ENCODE measurements around the gene NPFFR2. TPM values are rescaled to one million over a fixed set of nuclear protein-coding genes. Genes with fewer than 3 reads are reported as not detected.

Gene NPFFR2
- total RNA-seq, 1 experiment from 2014 or later: not detected

DNA sequence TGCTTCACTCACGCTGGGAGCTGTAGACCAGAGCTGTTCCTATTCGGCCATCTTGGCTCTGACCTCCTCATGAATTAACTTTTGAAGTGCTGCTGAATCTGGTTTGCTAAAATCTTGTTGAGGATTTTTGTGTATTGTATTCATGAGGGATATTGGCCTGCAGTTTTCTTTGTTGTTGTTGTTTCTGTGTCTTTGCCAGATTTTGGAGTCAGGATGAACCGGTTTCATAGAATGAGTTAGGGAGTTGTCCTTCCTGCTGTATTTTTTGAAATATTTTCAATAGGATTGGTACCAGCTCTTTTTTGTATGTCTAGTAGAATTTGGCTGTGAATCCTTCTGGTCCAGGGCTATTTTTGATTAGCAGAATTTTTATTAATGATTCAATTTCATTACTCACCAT, 138.1 kb downstream of the NPFFR2 start:
- no TSS peak for BruUV-seq (replicated peaks)

DNA sequence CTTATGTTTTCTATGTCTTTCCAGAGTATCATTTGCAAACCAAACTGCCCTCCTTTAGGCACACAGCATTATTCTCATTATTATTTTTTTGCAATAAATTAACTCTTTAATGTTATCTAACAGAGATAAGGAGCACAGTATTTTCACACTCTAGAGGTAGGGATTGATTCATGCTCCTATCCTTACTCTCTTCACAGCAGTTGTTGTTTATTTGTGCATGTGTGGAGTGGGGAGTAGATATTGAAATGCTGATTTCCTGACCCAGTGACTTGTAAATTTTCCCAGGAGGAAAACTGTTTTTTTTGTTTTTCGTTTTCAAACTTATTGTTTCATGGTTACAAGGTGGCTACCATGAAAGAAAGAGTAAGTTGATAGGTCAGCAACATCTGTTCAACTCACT, 140.0 kb downstream of the NPFFR2 start:
- Histone ChIP-seq H4K20me1 (ENCODE audit: insufficient read depth) (no peaks in the 10 kb centered on the region), H3K27ac (ENCODE audit: low read depth, low read length) (no peak overlapping the region), H3K9me2 (ENCODE audit: insufficient read depth) (no peaks in the 10 kb centered on the region), H2AFZ (ENCODE audit: low read depth, low read length, poor library complexity, severe bottlenecking) (no peak overlapping the region), H3K4me1 (ENCODE audit: control insufficient read depth in 1 of 2, insufficient read depth in 2 of 2, low read length in 2 of 2) (no peaks in the 10 kb centered on the region), H3K9ac (ENCODE audit: low read length) (no peak overlapping the region), H3K4me3 (replicated peaks in 1 of 2; ENCODE audit: low read depth in 1 of 2, low read length in 2 of 2) (no peak overlapping the region), H3K9me3 (ENCODE audit: control insufficient read depth in 1 of 2, insufficient read depth in 1 of 2, low read depth in 1 of 2, low read length in 2 of 2) (peaks cover 0 to 11% of the 10 kb centered on the region in 2 experiments; a peak in 2 of 4 replicates), H3K79me2 (ENCODE audit: insufficient read depth, low read length) (no peaks in the 10 kb centered on the region), H3K36me3 (ENCODE audit: control insufficient read depth in 1 of 2, insufficient read depth in 2 of 2, low read length in 2 of 2) (no peaks in the 10 kb centered on the region), H3K27me3 (ENCODE audit: insufficient read depth, low read length) (no peaks in the 10 kb centered on the region), H3K4me2 (ENCODE audit: low read length) (no peak overlapping the region)
- ATAC-seq: no peak
- BruUV-seq (replicated peaks): no TSS peak
- ChIA-PET CTCF (no interaction called here), POLR2A (no interaction called here), RAD21 (ENCODE audit: low non-redundant PET in 1 of 2, low total read pairs in 2 of 2, uncharacterized antibody in 2 of 2, unreplicated experiment in 2 of 2) (no interaction called here)
- no peak for DNase-seq (ENCODE audit: low read depth, low spot score)
- intact Hi-C loops (cut with micrococcal nuclease): no loop called here
- TF ChIP-seq, protein P1, sequence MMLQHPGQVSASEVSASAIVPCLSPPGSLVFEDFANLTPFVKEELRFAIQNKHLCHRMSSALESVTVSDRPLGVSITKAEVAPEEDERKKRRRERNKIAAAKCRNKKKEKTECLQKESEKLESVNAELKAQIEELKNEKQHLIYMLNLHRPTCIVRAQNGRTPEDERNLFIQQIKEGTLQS (IDR thresholded peaks at IDR 0.05): no peak
- TF ChIP-seq SIN3A (IDR thresholded peaks at IDR 0.05; ENCODE audit: low read depth) (no peak), CBX3 (IDR thresholded peaks at IDR 0.05; ENCODE audit: low read depth) (no peak), POLR2A (IDR thresholded peaks at IDR 0.05; ENCODE audit: borderline replicate concordance, extremely low read depth, insufficient read depth, insufficient read length) (no peak), FOSL1 (IDR thresholded peaks at IDR 0.05; ENCODE audit: low read depth) (no peak), EZH2 (IDR thresholded peaks at IDR 0.05) (no peak), YY1 (IDR thresholded peaks at IDR 0.05; ENCODE audit: extremely low read depth, insufficient replicate concordance, low read depth, low read length) (no peak), CEBPB (IDR thresholded peaks at IDR 0.05; ENCODE audit: low read depth) (no peak), RAD21 (IDR thresholded peaks at IDR 0.05; ENCODE audit: low read depth) (no peak), ELF1 (IDR thresholded peaks at IDR 0.05; ENCODE audit: borderline replicate concordance, low read depth) (no peak)
- TF ChIP-seq, protein P2, sequence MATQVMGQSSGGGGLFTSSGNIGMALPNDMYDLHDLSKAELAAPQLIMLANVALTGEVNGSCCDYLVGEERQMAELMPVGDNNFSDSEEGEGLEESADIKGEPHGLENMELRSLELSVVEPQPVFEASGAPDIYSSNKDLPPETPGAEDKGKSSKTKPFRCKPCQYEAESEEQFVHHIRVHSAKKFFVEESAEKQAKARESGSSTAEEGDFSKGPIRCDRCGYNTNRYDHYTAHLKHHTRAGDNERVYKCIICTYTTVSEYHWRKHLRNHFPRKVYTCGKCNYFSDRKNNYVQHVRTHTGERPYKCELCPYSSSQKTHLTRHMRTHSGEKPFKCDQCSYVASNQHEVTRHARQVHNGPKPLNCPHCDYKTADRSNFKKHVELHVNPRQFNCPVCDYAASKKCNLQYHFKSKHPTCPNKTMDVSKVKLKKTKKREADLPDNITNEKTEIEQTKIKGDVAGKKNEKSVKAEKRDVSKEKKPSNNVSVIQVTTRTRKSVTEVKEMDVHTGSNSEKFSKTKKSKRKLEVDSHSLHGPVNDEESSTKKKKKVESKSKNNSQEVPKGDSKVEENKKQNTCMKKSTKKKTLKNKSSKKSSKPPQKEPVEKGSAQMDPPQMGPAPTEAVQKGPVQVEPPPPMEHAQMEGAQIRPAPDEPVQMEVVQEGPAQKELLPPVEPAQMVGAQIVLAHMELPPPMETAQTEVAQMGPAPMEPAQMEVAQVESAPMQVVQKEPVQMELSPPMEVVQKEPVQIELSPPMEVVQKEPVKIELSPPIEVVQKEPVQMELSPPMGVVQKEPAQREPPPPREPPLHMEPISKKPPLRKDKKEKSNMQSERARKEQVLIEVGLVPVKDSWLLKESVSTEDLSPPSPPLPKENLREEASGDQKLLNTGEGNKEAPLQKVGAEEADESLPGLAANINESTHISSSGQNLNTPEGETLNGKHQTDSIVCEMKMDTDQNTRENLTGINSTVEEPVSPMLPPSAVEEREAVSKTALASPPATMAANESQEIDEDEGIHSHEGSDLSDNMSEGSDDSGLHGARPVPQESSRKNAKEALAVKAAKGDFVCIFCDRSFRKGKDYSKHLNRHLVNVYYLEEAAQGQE (IDR thresholded peaks at IDR 0.05; ENCODE audit: low read depth): no peak
- TF ChIP-seq, protein P3, sequence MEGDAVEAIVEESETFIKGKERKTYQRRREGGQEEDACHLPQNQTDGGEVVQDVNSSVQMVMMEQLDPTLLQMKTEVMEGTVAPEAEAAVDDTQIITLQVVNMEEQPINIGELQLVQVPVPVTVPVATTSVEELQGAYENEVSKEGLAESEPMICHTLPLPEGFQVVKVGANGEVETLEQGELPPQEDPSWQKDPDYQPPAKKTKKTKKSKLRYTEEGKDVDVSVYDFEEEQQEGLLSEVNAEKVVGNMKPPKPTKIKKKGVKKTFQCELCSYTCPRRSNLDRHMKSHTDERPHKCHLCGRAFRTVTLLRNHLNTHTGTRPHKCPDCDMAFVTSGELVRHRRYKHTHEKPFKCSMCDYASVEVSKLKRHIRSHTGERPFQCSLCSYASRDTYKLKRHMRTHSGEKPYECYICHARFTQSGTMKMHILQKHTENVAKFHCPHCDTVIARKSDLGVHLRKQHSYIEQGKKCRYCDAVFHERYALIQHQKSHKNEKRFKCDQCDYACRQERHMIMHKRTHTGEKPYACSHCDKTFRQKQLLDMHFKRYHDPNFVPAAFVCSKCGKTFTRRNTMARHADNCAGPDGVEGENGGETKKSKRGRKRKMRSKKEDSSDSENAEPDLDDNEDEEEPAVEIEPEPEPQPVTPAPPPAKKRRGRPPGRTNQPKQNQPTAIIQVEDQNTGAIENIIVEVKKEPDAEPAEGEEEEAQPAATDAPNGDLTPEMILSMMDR (IDR thresholded peaks at IDR 0.05 in 2 of 3, conservative IDR thresholded peaks at IDR 0.05 in 1 of 3; ENCODE audit: borderline replicate concordance in 1 of 3, insufficient read depth in 1 of 3, low read depth in 2 of 3, low read length in 2 of 3): no peak

More for the DNA sequence above, 138.1 kb downstream of the NPFFR2 start:
- Histone ChIP-seq H4K20me1 (ENCODE audit: insufficient read depth) (no peaks in the 10 kb centered on the region), H3K27ac (ENCODE audit: low read depth, low read length) (no peak overlapping the region), H2AFZ (ENCODE audit: low read depth, low read length, poor library complexity, severe bottlenecking) (no peak overlapping the region), H3K79me2 (ENCODE audit: insufficient read depth, low read length) (no peaks in the 10 kb centered on the region), H3K9ac (ENCODE audit: low read length) (no peak overlapping the region), H3K9me3 (ENCODE audit: control insufficient read depth in 1 of 2, insufficient read depth in 1 of 2, low read depth in 1 of 2, low read length in 2 of 2) (peaks cover 0 to 9% of the 10 kb centered on the region in 2 experiments; a peak in 2 of 4 replicates), H3K27me3 (ENCODE audit: insufficient read depth, low read length) (no peaks in the 10 kb centered on the region), H3K4me3 (replicated peaks in 1 of 2; ENCODE audit: low read depth in 1 of 2, low read length in 2 of 2) (no peak overlapping the region), H3K4me1 (ENCODE audit: control insufficient read depth in 1 of 2, insufficient read depth in 2 of 2, low read length in 2 of 2) (no peaks in the 10 kb centered on the region), H3K36me3 (ENCODE audit: control insufficient read depth in 1 of 2, insufficient read depth in 2 of 2, low read length in 2 of 2) (no peaks in the 10 kb centered on the region), H3K4me2 (ENCODE audit: low read length) (no peak overlapping the region), H3K9me2 (ENCODE audit: insufficient read depth) (no peaks in the 10 kb centered on the region)
- ChIA-PET POLR2A (no interaction called here), RAD21 (ENCODE audit: low non-redundant PET in 1 of 2, low total read pairs in 2 of 2, uncharacterized antibody in 2 of 2, unreplicated experiment in 2 of 2) (no interaction called here), CTCF (no interaction called here)
- TF ChIP-seq SIN3A (IDR thresholded peaks at IDR 0.05; ENCODE audit: low read depth) (no peak), POLR2AphosphoS5 (IDR thresholded peaks at IDR 0.05; ENCODE audit: low read depth, low read length) (no peak), RAD21 (IDR thresholded peaks at IDR 0.05; ENCODE audit: low read depth) (no peak)
- intact Hi-C loops (cut with micrococcal nuclease): no loop called here
- DNase-seq (ENCODE audit: low read depth, low spot score) (no peak), ATAC-seq (no peak)

All from HCT116 (cell line).